Sigmoid colon (tissue), 7 donors: ENCODE data around the gene ATXN10. TPM values are rescaled to one million over a fixed set of nuclear protein-coding genes. Genes with fewer than 3 reads are reported as not detected.
A peak's percentile ranks its signal among the peaks of the same experiment; 100 is the strongest.

Experiments
- DNase-seq: peaks from one replicate; pipeline ENCODE4 v3.0.0-alpha.2; 2019
- H3K27ac ChIP-seq, 4 donors: fragments of 200-600 bp; sonication (generic); one replicate each; pipeline ENCODE4 v1.5.1; 2016 to 2019; ENCODE audit warnings: mild to moderate bottlenecking in 1 of 4
- H3K27me3 ChIP-seq, 3 donors: fragments of 200-600 bp; sonication (generic); one replicate each; pipeline ENCODE4 v1.5.1; 2019; ENCODE audit warnings: mild to moderate bottlenecking in 1 of 3
- H3K36me3 ChIP-seq, 4 donors: fragments of 200-600 bp; sonication (generic); one replicate each; pipeline ENCODE4 v1.5.1; 2016 to 2019
- H3K4me1 ChIP-seq, 4 donors: fragments of 200-600 bp; sonication (generic); one replicate each; pipeline ENCODE4 v1.5.1; 2017 to 2019
- H3K4me3 ChIP-seq, 4 donors: fragments of 200-600 bp; sonication (generic); one replicate each; pipeline ENCODE4 v1.5.1; 2017 to 2019; ENCODE audit warnings: mild to moderate bottlenecking in 2 of 4, moderate library complexity in 1 of 4
- H3K9me3 ChIP-seq, 4 donors: fragments of 200-600 bp in 3 of 4; sonication (generic) in 3 of 4; one replicate each; pipeline versions ENCODE4 v1.5.1 to v1.6.1; 2013 to 2019
- CTCF ChIP-seq, 4 experiments: fragments of 450-650 bp in 3 of 4; fragments of 200-600 bp in 1 of 4; IDR thresholded peaks; one replicate each; pipeline ENCODE4 v1.5.1; 2016 to 2019; ENCODE audit warnings: antibody characterized with exemption in 4 of 4, mild to moderate bottlenecking in 3 of 4, moderate library complexity in 2 of 4
- EP300 ChIP-seq, 4 donors: sonication (generic); formaldehyde crosslinking; IDR thresholded peaks; one replicate each; pipeline ENCODE4 v1.6.1; 2017; ENCODE audit warnings: antibody characterized with exemption in 4 of 4
- POLR2A ChIP-seq, 2 donors: fragments of 450-650 bp; IDR thresholded peaks; one replicate each; pipeline ENCODE4 v1.6.1; 2016; ENCODE audit warnings: antibody characterized with exemption in 2 of 2, mild to moderate bottlenecking in 2 of 2, moderate library complexity in 2 of 2
- POLR2AphosphoS5 ChIP-seq, 4 donors: sonication (generic); formaldehyde crosslinking; IDR thresholded peaks; one replicate each; pipeline ENCODE4 v1.6.1; 2017; ENCODE audit warnings: antibody characterized with exemption in 4 of 4
- whole genome bisulfite sequencing, 2 donors: extraction: QIAGEN DNeasy Blood & Tissue Kit; methylation state at CpG; one replicate each; pipeline ENCODE4 v1.1.7; 2013; 5-methylcytosine and 5-hydroxymethylcytosine counted together
- intact Hi-C: fragments of 100-400 bp; cut with DNase I; formaldehyde crosslinking; loops from one replicate; pipeline ENCODE4 v1.15.1; 2023
- polyA plus RNA-seq, 3 donors: library from polyadenylated mRNA; stranded (reverse); fragments of 200-250 nt; gene quantifications; one replicate each; pipeline ENCODE4 v1.2.3, GENCODE V29; 2013
- total RNA-seq, 4 donors: library from RNA; depleted of rRNA; stranded (reverse); fragments of >200 nt; gene quantifications; one replicate each; pipeline ENCODE4 v1.1.0, GENCODE V29; 2016
- donor health status: healthy with polysubstance abuse.
- donor health status: Bipolar disorder and iron deficiency.
- donor health status: healthy.

ATXN10 gene
- total and polyA plus RNA-seq, 7 donors, result 37.9 to 187 (median 160) TPM

- no peak overlapping the region for H3K4me3 ChIP-seq
- no peak for TF ChIP-seq EP300 (IDR thresholded peaks at IDR 0.05)
- WGBS, 2 donors, result 94% methylated on average over 2 of the region's 2 CpGs
- no peaks in the 10 kb centered on the region for H3K27me3 ChIP-seq
- H3K9me3 ChIP-seq, result peaks cover 0 to 12% (median 4%) of the 10 kb centered on the region in 4 donors
- peak overlapping the region in 1 of 4 donors; percentile 65 for H3K27ac ChIP-seq
- peaks cover 0 to 26% (median 7%) of the 10 kb centered on the region in 4 donors for H3K4me1 ChIP-seq
- no peak for DNase-seq
- no peaks in the 10 kb centered on the region for H3K36me3 ChIP-seq
- intact Hi-C loops, result no loop called here
These were observed 127.7 kb downstream of the ATXN10 start for GRCh38 chr22:45799291-45799690.

- Histone ChIP-seq H3K4me1 (peaks cover 0 to 48% (median 26%) of the 10 kb centered on the region in 4 donors), H3K27ac (peak overlapping the region in 1 of 4 donors; percentile 15), H3K27me3 (no peaks in the 10 kb centered on the region), H3K4me3 (no peak overlapping the region), H3K36me3 (no peaks in the 10 kb centered on the region), H3K9me3 (no peaks in the 10 kb centered on the region)
- 82 to 90% methylated on average over 4 of the region's 4 CpGs for WGBS, 2 donors
- no peak for DNase-seq
- intact Hi-C loops, result no loop called here
- no peak for TF ChIP-seq POLR2A (IDR thresholded peaks at IDR 0.05)
These were observed 130.4 kb downstream of the ATXN10 start for GRCh38 chr22:45802054-45802453.

GRCh38 chr22:45804319-45804985 is 132.8 kb downstream of the ATXN10 start:
- H3K27me3 ChIP-seq, result no peaks in the 10 kb centered on the region
- no peak overlapping the region for H3K4me3 ChIP-seq
- no peaks in the 10 kb centered on the region for H3K9me3 ChIP-seq
- peaks cover 0 to 38% (median 28%) of the 10 kb centered on the region in 4 donors for H3K4me1 ChIP-seq
- TF ChIP-seq POLR2AphosphoS5 (IDR thresholded peaks at IDR 0.05) (peak in 3 of 4 donors; percentile 67 to 79 (median 78)), EP300 (IDR thresholded peaks at IDR 0.05) (no peak)
- H3K36me3 ChIP-seq, result peaks cover 0 to 9% (median 3%) of the 10 kb centered on the region in 4 donors
- 89 to 92% methylated on average over 6 of the region's 6 CpGs for WGBS, 2 donors
- no peak for DNase-seq
- intact Hi-C loops, result no loop called here
- H3K27ac ChIP-seq, result peak overlapping the region in 3 of 4 donors; percentile 60 to 76 (median 72)

GRCh38 chr22:45804986-45805325 is 133.3 kb downstream of the ATXN10 start:
- intact Hi-C loops, result loop anchor here (5.0 kb wide), 1 partner anchor 43 kb away; no protein-coding TSS in a partner anchor
- peak in 1 of 4 donors; percentile 18 for TF ChIP-seq POLR2AphosphoS5 (IDR thresholded peaks at IDR 0.05)
- TF ChIP-seq POLR2A (IDR thresholded peaks at IDR 0.05), result no peak
- peak in 1 of 4 donors; percentile 11 for TF ChIP-seq EP300 (IDR thresholded peaks at IDR 0.05)
- Histone ChIP-seq H3K4me1 (peaks cover 0 to 38% (median 28%) of the 10 kb centered on the region in 4 donors), H3K4me3 (no peak overlapping the region), H3K27ac (peak overlapping the region in 3 of 4 donors; percentile 60 to 76 (median 72)), H3K9me3 (no peaks in the 10 kb centered on the region), H3K27me3 (no peaks in the 10 kb centered on the region), H3K36me3 (peaks cover 0 to 9% (median 3%) of the 10 kb centered on the region in 4 donors)
- DNase-seq, result no peak
- 78 to 84% methylated on average over 3 of the region's 3 CpGs for WGBS, 2 donors

GRCh38 chr22:45805413-45805812 is 133.8 kb downstream of the ATXN10 start:
- no peak for DNase-seq
- H3K4me1 ChIP-seq, result peaks cover 0 to 38% (median 28%) of the 10 kb centered on the region in 4 donors
- H3K9me3 ChIP-seq, result no peaks in the 10 kb centered on the region
- intact Hi-C loops, result loop anchor here (5.0 kb wide), 1 partner anchor 43 kb away; no protein-coding TSS in a partner anchor
- peak overlapping the region in 3 of 4 donors; percentile 60 to 76 (median 72) for H3K27ac ChIP-seq
- peaks cover 0 to 9% (median 3%) of the 10 kb centered on the region in 4 donors for H3K36me3 ChIP-seq
- WGBS, 2 donors, result 89 to 93% methylated on average over 6 of the region's 6 CpGs
- TF ChIP-seq POLR2AphosphoS5 (IDR thresholded peaks at IDR 0.05) (no peak), EP300 (IDR thresholded peaks at IDR 0.05) (no peak), CTCF (IDR thresholded peaks at IDR 0.05) (no peak), POLR2A (IDR thresholded peaks at IDR 0.05) (no peak)
- H3K4me3 ChIP-seq, result no peak overlapping the region
- H3K27me3 ChIP-seq, result no peaks in the 10 kb centered on the region

GRCh38 chr22:45807156-45807915 is 135.7 kb downstream of the ATXN10 start:
- WGBS, 2 donors, result 92 to 93% methylated on average over 10 of the region's 10 CpGs
- no peak overlapping the region for H3K27ac ChIP-seq
- no peak for DNase-seq
- TF ChIP-seq POLR2AphosphoS5 (IDR thresholded peaks at IDR 0.05) (no peak), EP300 (IDR thresholded peaks at IDR 0.05) (no peak), CTCF (IDR thresholded peaks at IDR 0.05) (no peak)
- H3K27me3 ChIP-seq, result no peaks in the 10 kb centered on the region
- H3K4me1 ChIP-seq, result peaks cover 0 to 38% (median 28%) of the 10 kb centered on the region in 4 donors
- intact Hi-C loops, result loop anchor here (5.0 kb wide), 1 partner anchor 45 kb away; no protein-coding TSS in a partner anchor
- H3K36me3 ChIP-seq, result peaks cover 0 to 16% (median 5%) of the 10 kb centered on the region in 4 donors
- no peak overlapping the region for H3K4me3 ChIP-seq
- H3K9me3 ChIP-seq, result no peaks in the 10 kb centered on the region
